ENCODE measurements around the gene ARSJ. TPM values are rescaled to one million over a fixed set of nuclear protein-coding genes. Genes with fewer than 3 reads are reported as not detected.

ARSJ gene
- polyA plus RNA-seq, 1 experiment, result 43.8 TPM

DNA sequence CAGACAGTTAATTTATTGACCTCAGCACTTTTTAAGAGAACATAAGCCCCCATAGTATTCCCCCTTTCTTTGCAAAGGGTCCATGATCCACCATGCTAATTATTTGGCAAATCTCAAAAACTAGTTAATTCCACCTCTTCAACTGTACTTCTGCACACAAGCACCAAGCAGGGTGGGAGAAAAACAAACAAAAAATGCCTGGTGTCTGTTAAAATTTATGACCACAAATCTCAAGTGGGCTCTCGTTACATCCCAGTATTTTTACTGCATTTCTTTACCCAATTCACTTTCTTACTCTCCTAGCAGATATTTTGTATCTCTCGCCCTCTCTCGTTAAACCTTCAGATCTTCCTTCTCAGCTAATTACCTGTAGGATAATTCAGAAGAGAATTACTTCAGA lies 6.1 kb downstream of the ARSJ start:
- ChIA-PET CTCF (no interaction called here), POLR2A (no interaction called here)
- no peak for DNase-seq (ENCODE audit: low read depth, low spot score)
- TF ChIP-seq, protein P1, sequence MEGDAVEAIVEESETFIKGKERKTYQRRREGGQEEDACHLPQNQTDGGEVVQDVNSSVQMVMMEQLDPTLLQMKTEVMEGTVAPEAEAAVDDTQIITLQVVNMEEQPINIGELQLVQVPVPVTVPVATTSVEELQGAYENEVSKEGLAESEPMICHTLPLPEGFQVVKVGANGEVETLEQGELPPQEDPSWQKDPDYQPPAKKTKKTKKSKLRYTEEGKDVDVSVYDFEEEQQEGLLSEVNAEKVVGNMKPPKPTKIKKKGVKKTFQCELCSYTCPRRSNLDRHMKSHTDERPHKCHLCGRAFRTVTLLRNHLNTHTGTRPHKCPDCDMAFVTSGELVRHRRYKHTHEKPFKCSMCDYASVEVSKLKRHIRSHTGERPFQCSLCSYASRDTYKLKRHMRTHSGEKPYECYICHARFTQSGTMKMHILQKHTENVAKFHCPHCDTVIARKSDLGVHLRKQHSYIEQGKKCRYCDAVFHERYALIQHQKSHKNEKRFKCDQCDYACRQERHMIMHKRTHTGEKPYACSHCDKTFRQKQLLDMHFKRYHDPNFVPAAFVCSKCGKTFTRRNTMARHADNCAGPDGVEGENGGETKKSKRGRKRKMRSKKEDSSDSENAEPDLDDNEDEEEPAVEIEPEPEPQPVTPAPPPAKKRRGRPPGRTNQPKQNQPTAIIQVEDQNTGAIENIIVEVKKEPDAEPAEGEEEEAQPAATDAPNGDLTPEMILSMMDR (IDR thresholded peaks at IDR 0.05; ENCODE audit: low read depth, low read length), result no peak
- Histone ChIP-seq H3K9me3 (ENCODE audit: control insufficient read depth, insufficient read depth, low read length) (no peaks in the 10 kb centered on the region), H3K4me3 (ENCODE audit: low read depth, low read length) (no peak overlapping the region), H3K27me3 (ENCODE audit: control insufficient read depth, insufficient read depth, low read length) (no peaks in the 10 kb centered on the region), H3K27ac (ENCODE audit: low read depth, low read length) (no peak overlapping the region)

DNA sequence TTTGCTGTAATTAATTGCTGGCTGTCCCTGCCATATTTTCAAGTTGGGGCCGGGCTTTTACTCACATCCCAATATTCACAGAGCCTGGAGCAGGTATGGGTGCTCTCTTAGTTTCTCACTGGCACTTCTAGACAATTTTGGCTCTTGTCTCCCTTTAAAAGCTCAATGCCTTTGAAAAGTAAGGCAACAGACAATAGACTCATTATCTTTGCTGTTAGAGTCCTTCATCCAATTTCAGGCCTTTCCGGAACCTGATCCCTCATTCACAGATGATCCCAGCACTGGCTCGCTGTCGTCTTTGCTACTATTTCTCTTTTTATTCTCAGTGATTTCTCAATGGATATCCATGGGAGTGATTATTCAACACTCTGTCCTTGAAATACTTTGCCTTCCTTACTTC lies 6.7 kb downstream of the ARSJ start:
- TF ChIP-seq, protein P1 (IDR thresholded peaks at IDR 0.05; ENCODE audit: low read depth, low read length), result no peak
- H3K4me3 ChIP-seq (ENCODE audit: low read depth, low read length), result no peak overlapping the region
- no peaks in the 10 kb centered on the region for H3K9me3 ChIP-seq (ENCODE audit: control insufficient read depth, insufficient read depth, low read length)
- no peaks in the 10 kb centered on the region for H3K27me3 ChIP-seq (ENCODE audit: control insufficient read depth, insufficient read depth, low read length)
- no peak overlapping the region for H3K27ac ChIP-seq (ENCODE audit: low read depth, low read length)
- no peak for DNase-seq (ENCODE audit: low read depth, low spot score)
- ChIA-PET POLR2A (no interaction called here), CTCF (no interaction called here)

DNA sequence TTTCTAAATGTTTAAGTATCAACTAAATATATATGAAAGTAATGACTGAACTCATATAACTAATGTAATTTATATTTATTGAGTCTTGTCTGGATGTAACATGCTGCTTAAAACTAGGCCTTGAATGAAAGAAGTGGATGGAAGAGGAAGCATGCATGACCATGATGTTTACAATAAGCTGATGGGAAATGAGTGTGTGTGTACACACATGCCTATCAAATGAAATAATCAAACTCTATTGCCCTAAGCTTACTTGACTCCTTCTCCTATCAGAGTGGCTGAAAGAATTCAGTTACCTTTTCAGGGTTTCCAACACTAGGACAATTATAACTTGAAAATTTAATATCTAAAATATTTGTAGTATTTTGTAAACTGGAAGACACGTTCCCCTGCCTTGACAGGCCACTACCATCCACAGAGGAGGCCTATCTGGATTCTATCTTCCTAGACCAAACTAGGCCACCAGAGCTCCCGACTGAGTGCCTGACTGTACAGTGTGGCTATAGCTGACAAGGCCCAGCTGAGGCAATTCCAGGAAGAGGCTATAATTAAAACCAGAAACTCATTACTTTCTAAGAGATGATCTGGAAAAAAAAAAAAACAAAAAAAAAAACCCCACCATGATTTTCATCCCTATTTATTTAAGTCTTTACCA lies 7.6 kb downstream of the ARSJ start:
- TF ChIP-seq, protein P1 (IDR thresholded peaks at IDR 0.05; ENCODE audit: low read depth, low read length), result no peak
- POLR2A ChIA-PET, result interaction anchor here (1.7 kb wide), 1 partner anchor 13 kb away, joined by 5 read pairs; no protein-coding TSS in a partner anchor
- no peaks in the 10 kb centered on the region for H3K27me3 ChIP-seq (ENCODE audit: control insufficient read depth, insufficient read depth, low read length)
- CTCF ChIA-PET, result interaction anchor here (0.9 kb wide), 1 partner anchor 407 kb away, joined by 7 read pairs; no protein-coding TSS in a partner anchor
- H3K27ac ChIP-seq (ENCODE audit: low read depth, low read length), result peak overlapping the region; percentile 49
- no peak for DNase-seq (ENCODE audit: low read depth, low spot score)
- H3K9me3 ChIP-seq (ENCODE audit: control insufficient read depth, insufficient read depth, low read length), result no peaks in the 10 kb centered on the region
- H3K4me3 ChIP-seq (ENCODE audit: low read depth, low read length), result no peak overlapping the region

DNA sequence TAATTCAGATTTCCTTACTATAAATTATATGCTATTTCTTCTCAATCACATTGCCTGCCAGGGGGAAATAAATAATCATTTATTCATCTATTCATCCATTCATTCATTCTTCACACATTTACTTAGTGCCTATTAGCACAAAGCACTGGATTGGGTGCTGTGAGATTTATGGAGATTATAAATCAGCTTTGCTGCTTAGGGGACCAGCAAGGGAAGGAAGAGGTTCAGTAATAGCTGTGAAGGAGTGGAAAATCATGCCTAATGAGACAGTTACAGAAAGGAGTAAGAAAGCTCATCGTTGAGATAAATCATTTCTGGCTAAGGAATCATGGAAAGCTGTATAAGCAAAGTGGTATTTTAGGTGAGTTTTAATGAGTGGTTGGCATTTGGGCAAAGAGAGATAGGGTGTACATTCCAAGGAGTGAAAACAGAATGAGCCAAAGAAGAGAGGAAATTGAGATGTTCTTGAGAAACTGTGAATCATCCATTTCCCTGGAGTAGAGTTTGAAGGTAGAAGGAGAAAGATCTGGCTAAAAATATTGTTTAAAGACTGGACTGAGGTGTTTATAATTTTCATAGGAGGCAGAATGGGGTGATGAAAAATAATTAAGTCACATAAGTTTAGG lies 9.6 kb downstream of the ARSJ start:
- ChIA-PET POLR2A (interaction anchor here (1.0 kb wide), 1 partner anchor 10 kb away, joined by 3 read pairs; the partner anchor contains the start of gene ARSJ), CTCF (interaction anchor here (1.0 kb wide), 1 partner anchor 17 kb away, joined by 3 read pairs; no protein-coding TSS in a partner anchor)
- Histone ChIP-seq H3K27ac (ENCODE audit: low read depth, low read length) (no peak overlapping the region), H3K9me3 (ENCODE audit: control insufficient read depth, insufficient read depth, low read length) (no peaks in the 10 kb centered on the region), H3K4me3 (ENCODE audit: low read depth, low read length) (no peak overlapping the region), H3K27me3 (ENCODE audit: control insufficient read depth, insufficient read depth, low read length) (no peaks in the 10 kb centered on the region)
- DNase-seq (ENCODE audit: low read depth, low spot score), result no peak
- TF ChIP-seq, protein P1 (IDR thresholded peaks at IDR 0.05; ENCODE audit: low read depth, low read length), result no peak

DNA sequence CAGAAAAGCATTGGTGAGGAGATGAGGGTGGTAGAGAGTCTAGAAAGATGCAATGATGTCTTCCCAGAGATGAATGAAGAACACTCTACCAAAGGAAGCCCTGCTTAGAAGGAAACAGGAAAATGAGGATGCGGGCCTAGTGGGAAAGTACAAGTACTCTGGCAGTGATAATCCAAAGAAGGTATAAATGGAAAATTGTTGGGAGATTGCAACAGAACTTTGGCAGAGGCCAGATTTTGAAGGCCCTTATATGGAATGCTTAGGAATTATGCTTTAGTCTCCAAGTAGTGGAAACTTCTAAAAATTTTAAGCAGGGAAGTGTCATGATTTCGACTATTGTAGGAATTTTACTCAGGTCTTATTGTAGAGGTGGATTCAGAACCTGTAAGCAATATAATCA lies 11.0 kb downstream of the ARSJ start:
- Histone ChIP-seq H3K27me3 (ENCODE audit: control insufficient read depth, insufficient read depth, low read length) (no peaks in the 10 kb centered on the region), H3K27ac (ENCODE audit: low read depth, low read length) (no peak overlapping the region)
- CTCF ChIA-PET, result no interaction called here

More for the DNA sequence above, 11.0 kb downstream of the ARSJ start:
- no peaks in the 10 kb centered on the region for H3K9me3 ChIP-seq (ENCODE audit: control insufficient read depth, insufficient read depth, low read length)
- TF ChIP-seq, protein P1 (IDR thresholded peaks at IDR 0.05; ENCODE audit: low read depth, low read length), result no peak
- POLR2A ChIA-PET, result no interaction called here
- no peak for DNase-seq (ENCODE audit: low read depth, low spot score)
- H3K4me3 ChIP-seq (ENCODE audit: low read depth, low read length), result no peak overlapping the region
